HG03045 (cell line): ENCODE results near the gene GABRB2.

Experiments used
- ATAC-seq: cut with Tn5 transposase; IDR thresholded peaks from one replicate; pipeline ENCODE4 v1.9.1; 2021; ENCODE audit warnings: mild to moderate bottlenecking, moderate library complexity; ENCODE audit not compliant: unreplicated experiment

GABRB2 gene

GRCh38 chr5:161481922-161482321 is 64.6 kb downstream of the GABRB2 start:
- peak; percentile 48 for ATAC-seq

GRCh38 chr5:161471211-161471950 is 75.1 kb downstream of the GABRB2 start:
- no peak for ATAC-seq

- no peak for ATAC-seq
These were observed 78.8 kb downstream of the GABRB2 start for GRCh38 chr5:161467703-161468102.

DNA sequence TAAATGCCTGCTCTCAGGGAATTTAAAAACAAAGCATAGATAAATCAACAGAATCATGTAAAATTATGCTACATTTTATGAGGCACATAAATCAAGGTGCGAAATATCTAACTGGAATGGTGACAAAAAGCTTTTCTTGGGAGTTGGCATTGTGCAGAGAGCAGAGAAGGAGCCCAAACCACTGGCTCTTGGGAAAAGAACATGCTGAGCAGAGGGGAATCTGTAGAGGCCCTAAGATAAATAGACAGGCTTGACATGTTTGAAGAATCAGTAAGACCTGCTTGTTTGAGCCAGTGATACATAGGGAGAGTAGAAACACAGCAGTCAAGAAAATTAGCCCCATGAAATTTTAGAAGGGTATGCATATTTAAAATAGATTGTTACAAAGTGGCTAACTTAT is 85.8 kb downstream of the GABRB2 start:
- ATAC-seq = no peak

DNA sequence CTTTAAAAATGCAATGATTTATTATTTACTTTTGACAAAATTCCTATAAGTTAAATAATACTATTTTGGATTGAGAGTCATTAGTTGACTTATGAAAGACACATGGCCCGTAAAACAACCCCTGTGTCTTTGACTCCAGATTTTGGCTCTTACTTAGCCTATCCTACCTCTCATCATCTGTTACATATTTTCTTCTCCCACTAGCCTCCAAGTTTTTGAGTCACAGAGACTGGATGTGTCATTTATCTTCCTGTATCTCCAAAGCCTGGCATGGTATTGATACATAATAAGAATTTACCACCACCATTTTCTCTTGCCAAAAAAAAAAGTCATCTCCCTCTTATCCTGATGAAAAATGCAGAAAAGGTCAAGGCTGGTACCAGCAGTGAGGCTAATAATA is 99.9 kb downstream of the GABRB2 start:
- no peak for ATAC-seq

DNA sequence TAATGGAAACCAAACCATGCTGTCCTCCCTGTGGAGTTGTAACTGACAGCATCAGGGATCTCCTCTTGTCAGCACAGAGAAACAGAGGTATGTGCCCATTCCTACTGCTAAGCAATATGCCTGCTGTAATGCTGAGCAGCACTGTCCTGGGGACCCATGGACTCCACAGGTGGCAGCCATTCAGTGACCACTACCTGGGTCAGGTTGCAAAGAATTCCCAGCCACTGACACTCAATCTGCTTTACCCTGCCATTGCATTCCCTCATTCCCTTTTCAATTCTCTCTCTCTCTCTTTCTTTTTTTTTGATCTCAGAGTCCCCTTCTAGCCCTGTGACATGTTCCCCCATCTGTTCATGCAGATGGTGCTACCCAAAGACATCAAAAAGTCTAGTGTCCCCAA is 104.1 kb downstream of the GABRB2 start:
- no peak for ATAC-seq

DNA sequence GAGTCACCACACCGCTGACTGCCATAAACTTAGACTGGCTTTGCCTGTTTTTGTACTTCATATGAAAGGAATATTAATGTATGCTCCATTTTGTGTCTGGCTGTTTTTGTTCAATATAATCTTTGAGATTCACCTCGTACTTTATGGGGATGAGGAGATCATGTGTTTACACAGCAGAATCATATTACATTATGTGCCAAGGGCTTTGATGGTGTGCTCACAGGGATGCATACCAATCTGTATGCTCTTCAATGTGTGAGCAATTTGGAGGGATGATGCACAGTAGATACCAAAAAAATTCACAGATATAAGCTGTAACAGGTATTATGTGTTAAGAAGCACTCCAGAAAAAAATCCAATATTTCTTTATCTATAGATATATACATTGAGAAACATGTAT is 113.7 kb downstream of the GABRB2 start:
- no peak for ATAC-seq

- ATAC-seq = no peak
These were observed 114.6 kb downstream of the GABRB2 start for GRCh38 chr5:161431963-161432362.

DNA sequence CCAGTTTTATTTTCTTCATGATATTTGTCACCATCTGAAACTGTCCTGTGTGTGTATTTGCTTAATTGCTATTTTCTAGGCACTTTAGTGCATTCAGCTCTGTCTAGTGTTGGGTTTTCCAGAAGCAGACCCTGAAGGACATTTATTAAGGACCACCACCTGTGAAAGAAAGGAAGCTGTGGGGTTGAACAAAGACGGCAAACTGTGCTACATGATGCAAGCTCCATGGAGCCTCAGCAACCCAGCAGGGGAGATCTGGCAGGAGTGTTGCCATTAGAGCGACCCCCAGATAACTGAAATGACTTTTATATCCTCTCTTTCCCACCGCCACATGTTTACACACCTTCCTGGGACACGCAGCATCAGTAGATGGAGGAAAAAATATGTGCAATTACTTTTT is 125.5 kb downstream of the GABRB2 start:
- ATAC-seq = no peak

GRCh38 chr5:161420521-161420920 is 126.0 kb downstream of the GABRB2 start:
- no peak for ATAC-seq

DNA sequence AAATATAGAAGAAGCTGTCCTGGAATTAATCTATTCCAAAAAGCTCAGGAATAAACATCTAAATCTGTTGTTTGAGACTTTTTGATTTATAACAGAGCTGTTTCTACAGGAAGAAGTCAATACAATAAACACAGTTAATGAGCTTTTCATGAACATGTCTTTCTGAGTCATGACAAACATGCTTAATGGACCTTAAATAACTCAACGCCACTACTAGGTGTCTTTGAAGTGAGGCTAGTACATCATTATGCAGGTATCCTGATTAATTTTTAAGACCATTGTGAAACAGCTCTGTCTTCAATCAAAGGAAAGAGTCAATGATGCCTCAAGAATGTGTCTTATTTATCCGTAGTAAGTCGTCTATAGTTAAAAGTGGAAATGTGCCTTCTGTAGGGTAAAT is 131.6 kb downstream of the GABRB2 start:
- no peak for ATAC-seq

- ATAC-seq = no peak
These were observed 132.5 kb downstream of the GABRB2 start for GRCh38 chr5:161414037-161414436.

DNA sequence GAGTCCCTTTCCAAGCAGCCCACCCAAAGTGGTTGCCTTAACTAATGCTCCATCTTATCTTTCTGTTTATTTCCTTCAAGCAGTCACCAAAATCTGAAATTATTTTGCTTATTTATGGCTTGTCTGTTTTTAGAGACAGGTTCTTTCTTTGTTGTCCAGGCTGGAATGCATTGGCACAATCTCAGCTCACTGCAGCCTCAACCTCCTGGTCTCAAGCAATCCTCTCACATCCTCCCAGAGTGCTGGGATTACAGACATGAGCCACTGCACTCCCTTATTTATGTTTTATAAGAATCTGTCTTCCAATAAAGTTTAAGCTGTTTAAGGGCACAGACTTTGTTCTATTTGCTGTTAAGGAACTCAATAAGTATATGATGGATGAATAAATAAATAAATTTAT is 133.7 kb downstream of the GABRB2 start:
- ATAC-seq = no peak

GRCh38 chr5:161411156-161411555 is 135.4 kb downstream of the GABRB2 start:
- ATAC-seq = no peak

DNA sequence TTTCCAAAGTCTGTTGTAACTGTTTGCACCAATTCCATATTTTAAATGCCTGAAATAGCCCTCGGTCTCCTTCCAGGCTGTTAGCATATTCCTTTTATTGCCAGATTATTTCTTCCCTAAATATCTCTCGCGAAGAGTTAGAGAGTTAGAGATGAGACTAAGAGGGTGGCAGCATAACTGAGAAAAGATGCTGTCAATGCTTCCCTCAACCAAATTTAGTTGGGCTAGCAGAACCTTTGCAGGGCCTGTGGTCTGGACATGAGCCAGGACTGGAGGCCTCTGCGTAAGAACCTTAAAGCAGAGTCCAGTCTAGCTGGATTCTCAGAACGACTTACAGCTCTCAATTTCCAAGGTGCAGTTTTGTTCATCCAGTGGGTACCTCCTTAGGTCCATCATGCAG is 135.9 kb downstream of the GABRB2 start:
- ATAC-seq = no peak

DNA sequence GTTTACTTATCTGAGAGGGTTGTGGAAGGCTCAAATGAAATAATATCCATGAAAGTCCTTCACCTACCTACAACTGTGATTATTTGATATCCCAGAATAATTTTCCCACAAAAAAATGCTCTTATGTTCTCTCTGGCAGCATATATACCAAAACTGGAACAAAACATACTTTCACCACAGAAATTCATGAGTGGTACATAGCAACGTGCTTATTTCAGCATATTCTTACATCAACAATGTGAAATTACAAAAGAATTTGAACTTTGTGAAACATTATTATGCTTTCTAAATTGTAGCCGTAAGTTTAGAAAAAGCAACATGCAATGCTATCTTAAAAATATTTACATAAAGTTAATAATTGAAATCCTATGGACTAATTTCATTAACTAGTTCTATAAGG is 137.1 kb downstream of the GABRB2 start:
- no peak for ATAC-seq

DNA sequence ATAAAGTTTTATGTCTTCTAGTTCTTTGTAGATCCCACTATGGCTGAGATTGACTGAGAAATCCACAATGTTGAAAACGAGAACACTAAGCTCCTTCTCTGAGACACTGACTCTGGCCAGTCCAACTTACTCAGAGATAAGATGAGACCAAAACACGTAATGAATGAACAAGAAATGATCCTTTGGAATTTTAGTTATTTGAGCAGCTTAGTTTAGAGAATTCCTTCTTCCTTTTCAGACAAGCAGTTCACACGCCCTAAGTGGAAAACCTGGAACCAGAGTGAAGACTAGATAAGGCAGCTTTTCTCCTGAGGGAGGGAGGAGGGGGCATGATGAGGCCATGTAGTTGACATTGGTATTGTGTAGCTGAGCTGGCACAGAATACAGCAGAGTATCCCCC is 139.6 kb downstream of the GABRB2 start:
- ATAC-seq = no peak

- no peak for ATAC-seq
These were observed 142.5 kb downstream of the GABRB2 start for GRCh38 chr5:161403996-161404395.

DNA sequence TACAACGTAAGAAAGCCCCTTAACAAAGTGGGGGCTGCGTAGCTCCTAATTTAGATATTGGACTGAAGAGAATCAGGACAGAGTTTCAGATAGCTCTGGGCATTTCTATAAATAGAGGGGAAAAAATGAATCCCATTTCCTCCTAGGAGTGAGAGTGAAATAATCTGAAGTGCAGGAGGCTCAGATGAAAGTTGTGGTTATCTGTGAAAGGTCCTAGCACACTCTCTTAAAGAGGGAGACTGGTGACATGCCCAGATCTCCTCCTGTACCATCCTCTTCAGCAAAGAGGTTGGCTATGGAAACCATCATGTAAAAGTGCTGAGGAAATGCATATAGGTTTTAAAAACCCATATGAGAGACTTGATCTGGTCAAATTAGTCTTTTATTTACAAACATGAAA is 143.4 kb downstream of the GABRB2 start:
- ATAC-seq = no peak

GRCh38 chr5:161400583-161400982 is 145.9 kb downstream of the GABRB2 start:
- ATAC-seq = no peak

GRCh38 chr5:161399996-161400562 is 146.4 kb downstream of the GABRB2 start:
- ATAC-seq = no peak

DNA sequence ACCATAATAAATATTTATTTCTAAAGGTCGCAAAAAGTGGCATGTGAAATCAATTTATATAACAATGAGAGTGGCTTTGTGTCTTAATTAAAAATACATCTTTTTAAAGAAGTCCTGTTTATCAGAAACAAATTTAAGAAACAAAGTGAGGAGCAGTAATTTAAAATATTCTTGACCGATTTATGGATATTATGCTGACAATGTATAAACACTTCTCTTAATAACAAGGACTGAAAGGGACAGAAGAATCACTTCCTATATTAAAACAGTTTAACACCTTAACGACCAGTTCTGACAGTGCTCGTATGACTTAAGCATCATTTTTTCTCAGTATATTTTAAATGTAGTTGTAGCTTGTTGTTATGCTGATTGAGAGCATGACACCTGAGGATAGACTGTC is 149.1 kb downstream of the GABRB2 start:
- ATAC-seq = no peak

GRCh38 chr5:161396171-161396570 is 150.4 kb downstream of the GABRB2 start:
- ATAC-seq = no peak
